Measurements from ENCODE around the gene CAMTA1. TPM values are rescaled to one million over a fixed set of nuclear protein-coding genes. Genes with fewer than 3 reads are reported as not detected.
A peak's percentile ranks its signal among the peaks of the same experiment; 100 is the strongest.
"Not testable (repeated sequence)": the region's sequence is repeated elsewhere in the genome, so short reads cannot be mapped to it uniquely, and the experiment has no call there.

Gene CAMTA1
- polyA plus RNA-seq, 1 donor from 2014 or later: 79.0 TPM

GRCh38 chr1:7329868-7330615 lies 544.8 kb downstream of the CAMTA1 start:
- Mint-ChIP-seq H3K36me3 (peaks cover 3% of the 10 kb centered on the region), H3K9me3 (peaks cover 5 to 15% (median 10%) of the 10 kb centered on the region in 3 donors), H3K27ac (no peak overlapping the region), H3K27me3 (peaks cover 6% of the 10 kb centered on the region), H3K4me1 (peaks cover 0 to 4% (median 0%) of the 10 kb centered on the region in 3 donors), H3K4me3 (no peak overlapping the region)

- H3K4me3 Mint-ChIP-seq, H3K36me3 Mint-ChIP-seq, H3K27ac Mint-ChIP-seq, H3K27me3 Mint-ChIP-seq, H3K4me1 Mint-ChIP-seq: not testable (repeated sequence)
- H3K9me3 Mint-ChIP-seq: peaks cover 5 to 15% (median 10%) of the 10 kb centered on the region in 3 donors
Observed at GRCh38 chr1:7330726-7331125, 545.5 kb downstream of the CAMTA1 start.

DNA sequence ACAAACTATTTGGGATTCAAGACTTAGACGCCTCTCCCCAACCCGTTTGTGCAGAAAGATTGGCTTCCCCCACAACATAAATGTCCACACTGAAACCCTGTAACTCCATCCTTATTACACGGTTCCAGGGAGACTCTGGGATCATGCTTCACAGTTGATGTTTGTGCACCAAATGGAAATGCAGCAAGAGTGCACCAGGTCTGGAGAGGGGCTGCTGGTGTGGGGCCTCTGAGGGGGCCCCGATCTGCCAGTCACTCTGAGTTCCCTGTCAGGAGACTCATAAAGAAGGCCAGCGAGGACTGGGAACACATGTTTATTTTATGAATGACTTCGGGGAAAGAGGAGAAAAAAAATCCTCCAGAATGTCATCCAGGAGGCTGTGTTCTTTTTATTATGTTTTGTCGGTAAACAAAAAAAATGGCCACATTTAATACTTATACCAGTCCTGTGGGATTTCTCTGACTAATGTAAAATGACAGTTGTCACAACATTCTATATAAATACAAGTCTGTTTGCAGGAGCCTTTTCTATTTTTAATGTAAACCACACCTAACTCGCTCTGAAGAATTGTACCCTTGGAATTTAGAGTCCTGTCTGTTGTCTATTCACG lies 546.8 kb downstream of the CAMTA1 start:
- no peaks in the 10 kb centered on the region for H3K4me1 Mint-ChIP-seq
- H3K36me3 Mint-ChIP-seq: no peaks in the 10 kb centered on the region
- H3K9me3 Mint-ChIP-seq: peaks cover 5 to 15% (median 7%) of the 10 kb centered on the region in 3 donors
- H3K27ac Mint-ChIP-seq: no peak overlapping the region
- peaks cover 1% of the 10 kb centered on the region for H3K27me3 Mint-ChIP-seq
- H3K4me3 Mint-ChIP-seq: no peak overlapping the region

DNA sequence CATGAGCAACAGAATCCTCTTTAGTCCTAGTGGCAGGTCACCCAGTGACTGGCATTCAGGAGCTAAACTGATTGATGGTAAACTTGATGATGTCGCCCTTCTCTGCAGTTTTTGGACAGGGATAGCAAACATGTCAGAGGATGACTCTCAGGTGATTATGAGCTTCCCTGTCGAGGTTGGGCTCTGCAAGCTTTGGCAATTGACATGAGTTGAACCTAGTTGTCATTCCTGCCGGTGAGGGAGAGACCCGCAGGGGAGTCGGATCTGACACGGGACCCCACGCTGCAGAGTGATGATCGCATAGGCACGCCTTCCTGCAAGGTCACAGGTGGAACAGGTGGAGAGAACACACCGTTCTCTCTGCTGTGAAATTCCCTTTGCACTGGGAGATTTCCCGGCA lies 547.8 kb downstream of the CAMTA1 start:
- no peaks in the 10 kb centered on the region for H3K4me1 Mint-ChIP-seq
- peaks cover 1% of the 10 kb centered on the region for H3K27me3 Mint-ChIP-seq
- peaks cover 2 to 7% (median 3%) of the 10 kb centered on the region in 3 donors for H3K9me3 Mint-ChIP-seq

DNA sequence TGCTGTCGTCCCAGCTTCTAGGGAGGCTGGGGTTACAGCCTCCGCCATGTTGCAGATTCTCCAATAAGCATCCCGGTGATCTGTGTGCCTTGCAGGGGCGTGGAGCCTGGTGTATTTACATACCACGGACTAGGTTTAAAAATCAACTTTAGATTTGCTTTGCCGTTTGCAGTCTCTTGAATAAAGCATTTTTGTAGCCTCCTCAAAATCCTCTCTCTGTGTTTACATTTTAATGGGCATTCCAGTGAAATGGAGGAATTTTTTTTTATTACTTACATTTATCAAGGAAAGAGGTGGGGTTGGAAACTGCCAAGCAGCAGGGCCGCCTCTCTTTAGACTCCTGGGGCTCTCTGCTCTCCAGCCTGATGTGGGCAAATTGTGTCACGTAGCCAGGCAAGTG lies 548.4 kb downstream of the CAMTA1 start:
- Mint-ChIP-seq H3K36me3 (no peaks in the 10 kb centered on the region), H3K27ac (no peak overlapping the region), H3K27me3 (peaks cover 1% of the 10 kb centered on the region), H3K9me3 (peaks cover under 1 to 4% (median 3%) of the 10 kb centered on the region in 3 donors), H3K4me3 (no peak overlapping the region), H3K4me1 (no peaks in the 10 kb centered on the region)

More for the DNA sequence above, 547.8 kb downstream of the CAMTA1 start:
- H3K27ac Mint-ChIP-seq: no peak overlapping the region
- no peak overlapping the region for H3K4me3 Mint-ChIP-seq
- no peaks in the 10 kb centered on the region for H3K36me3 Mint-ChIP-seq

- Mint-ChIP-seq H3K27me3 (peaks cover 1% of the 10 kb centered on the region), H3K4me3 (no peak overlapping the region), H3K9me3 (peaks cover 0 to 3% (median 0%) of the 10 kb centered on the region in 3 donors), H3K27ac (no peak overlapping the region), H3K4me1 (no peaks in the 10 kb centered on the region), H3K36me3 (no peaks in the 10 kb centered on the region)
Observed at GRCh38 chr1:7334475-7335035, 549.3 kb downstream of the CAMTA1 start.

GRCh38 chr1:7335224-7335879 lies 550.1 kb downstream of the CAMTA1 start:
- Mint-ChIP-seq H3K4me1 (no peaks in the 10 kb centered on the region), H3K36me3 (no peaks in the 10 kb centered on the region), H3K4me3 (no peak overlapping the region), H3K27ac (no peak overlapping the region), H3K9me3 (peaks cover 0 to 3% (median 0%) of the 10 kb centered on the region in 3 donors), H3K27me3 (peaks cover 1% of the 10 kb centered on the region)

DNA sequence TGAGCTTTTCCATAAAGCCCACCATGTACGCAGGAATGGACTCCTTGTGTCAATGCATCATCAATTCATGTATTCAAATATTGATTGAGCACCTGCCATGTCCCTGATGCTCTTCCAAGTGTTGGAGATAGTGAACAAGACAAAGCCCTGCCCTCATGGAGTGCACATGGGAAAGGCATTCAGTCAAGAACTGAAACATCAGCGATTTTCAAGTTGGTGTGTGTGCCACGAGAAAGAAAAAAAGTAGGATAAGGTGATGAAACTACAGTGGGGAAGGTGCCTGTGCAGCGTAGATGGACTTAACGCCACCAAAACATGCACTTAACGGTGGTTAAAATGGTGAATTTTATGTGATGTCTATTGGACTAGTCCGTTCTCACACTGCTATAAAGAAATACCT lies 553.2 kb downstream of the CAMTA1 start:
- Mint-ChIP-seq H3K4me1 (no peaks in the 10 kb centered on the region), H3K36me3 (no peaks in the 10 kb centered on the region), H3K4me3 (no peak overlapping the region), H3K27me3 (peaks cover 1% of the 10 kb centered on the region), H3K27ac (no peak overlapping the region), H3K9me3 (peaks cover 0 to 1% (median 0%) of the 10 kb centered on the region in 3 donors)

GRCh38 chr1:7339014-7339413 lies 553.8 kb downstream of the CAMTA1 start:
- Mint-ChIP-seq H3K27ac (peak overlapping the region in 1 of 3 donors; percentile 15), H3K4me1 (no peaks in the 10 kb centered on the region), H3K9me3 (peaks cover 0 to 1% (median 0%) of the 10 kb centered on the region in 3 donors), H3K27me3 (peaks cover 1% of the 10 kb centered on the region), H3K4me3 (no peak overlapping the region), H3K36me3 (no peaks in the 10 kb centered on the region)

GRCh38 chr1:7339953-7340352 lies 554.7 kb downstream of the CAMTA1 start:
- Mint-ChIP-seq H3K36me3 (no peaks in the 10 kb centered on the region), H3K27me3 (no peaks in the 10 kb centered on the region), H3K9me3 (peaks cover 0 to 1% (median 0%) of the 10 kb centered on the region in 3 donors), H3K4me3 (no peak overlapping the region), H3K27ac (no peak overlapping the region), H3K4me1 (no peaks in the 10 kb centered on the region)

GRCh38 chr1:7341145-7341905 lies 556.1 kb downstream of the CAMTA1 start:
- H3K4me3 Mint-ChIP-seq: no peak overlapping the region
- no peaks in the 10 kb centered on the region for H3K36me3 Mint-ChIP-seq
- peaks cover 0 to 1% (median 0%) of the 10 kb centered on the region in 3 donors for H3K9me3 Mint-ChIP-seq
- H3K4me1 Mint-ChIP-seq: no peaks in the 10 kb centered on the region
- H3K27ac Mint-ChIP-seq: no peak overlapping the region
- no peaks in the 10 kb centered on the region for H3K27me3 Mint-ChIP-seq

- no peak overlapping the region for H3K4me3 Mint-ChIP-seq
- H3K27ac Mint-ChIP-seq: peak overlapping the region in 1 of 3 donors; percentile 17
- H3K4me1 Mint-ChIP-seq: no peaks in the 10 kb centered on the region
- H3K9me3 Mint-ChIP-seq: no peaks in the 10 kb centered on the region
- H3K27me3 Mint-ChIP-seq: no peaks in the 10 kb centered on the region
- H3K36me3 Mint-ChIP-seq: no peaks in the 10 kb centered on the region
Observed at GRCh38 chr1:7343882-7344281, 558.6 kb downstream of the CAMTA1 start.

DNA sequence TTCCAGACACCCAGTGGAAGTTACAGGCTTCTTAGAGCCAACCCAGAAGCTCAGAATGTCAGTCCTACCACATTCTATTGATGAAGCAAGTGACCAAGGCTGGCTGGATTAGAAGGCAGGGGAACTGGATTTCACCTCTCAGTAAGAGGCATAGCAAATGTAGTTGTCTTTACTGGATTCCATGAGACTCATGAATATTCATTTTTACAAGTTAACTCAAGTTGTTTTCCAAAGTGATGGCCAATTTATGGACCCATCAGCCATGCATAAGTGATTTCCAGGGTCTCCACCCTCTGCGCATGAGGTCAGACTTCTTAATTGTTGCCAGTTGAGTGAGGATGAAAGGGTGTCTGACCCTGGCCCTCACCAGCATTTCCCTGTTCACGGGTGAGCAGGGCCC lies 559.0 kb downstream of the CAMTA1 start:
- H3K9me3 Mint-ChIP-seq: no peaks in the 10 kb centered on the region
- H3K36me3 Mint-ChIP-seq: no peaks in the 10 kb centered on the region

DNA sequence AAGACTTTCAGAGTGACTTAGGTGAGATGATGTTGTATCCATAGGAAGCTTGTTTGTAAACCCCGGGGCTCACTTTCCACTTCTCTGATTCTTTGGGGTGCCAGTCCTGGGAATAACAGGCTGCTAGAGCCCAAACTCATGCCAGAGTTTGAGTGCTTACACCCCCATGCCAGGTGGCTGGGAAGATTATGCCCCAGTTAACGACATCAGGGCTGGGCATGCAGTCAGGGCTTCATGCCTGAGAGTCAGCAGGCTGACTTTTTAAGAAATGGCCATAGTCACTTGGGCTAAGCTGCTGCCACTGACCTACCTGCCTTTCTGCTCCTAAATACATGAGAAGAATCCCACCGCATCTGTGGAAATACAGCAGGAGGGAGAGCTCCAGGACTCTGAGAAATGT lies 560.3 kb downstream of the CAMTA1 start:
- peak overlapping the region in 1 of 4 donors; percentile 45 for H3K4me3 Mint-ChIP-seq
- no peaks in the 10 kb centered on the region for H3K9me3 Mint-ChIP-seq

More for the DNA sequence above, 559.0 kb downstream of the CAMTA1 start:
- H3K4me1 Mint-ChIP-seq: no peaks in the 10 kb centered on the region
- no peak overlapping the region for H3K4me3 Mint-ChIP-seq
- H3K27me3 Mint-ChIP-seq: no peaks in the 10 kb centered on the region
- H3K27ac Mint-ChIP-seq: no peak overlapping the region

More for the DNA sequence above, 560.3 kb downstream of the CAMTA1 start:
- Mint-ChIP-seq H3K27ac (no peak overlapping the region), H3K4me1 (no peaks in the 10 kb centered on the region), H3K27me3 (no peaks in the 10 kb centered on the region), H3K36me3 (no peaks in the 10 kb centered on the region)
